ENCODE results near the gene NLRC5. TPM values are rescaled to one million over a fixed set of nuclear protein-coding genes. Genes with fewer than 3 reads are reported as not detected.
"Not testable (repeated sequence)": the region's sequence is repeated elsewhere in the genome, so short reads cannot be mapped to it uniquely, and the experiment has no call there.

NLRC5 gene
- total RNA-seq, 1 donor from 2014 or later: 14.2 TPM

GRCh38 chr16:57102888-57103851 is 113.8 kb downstream of the NLRC5 start:
- DNase-seq: no peak

- DNase-seq: no peak
Measured at GRCh38 chr16:57104706-57105105, 115.3 kb downstream of the NLRC5 start.

GRCh38 chr16:57105184-57105583 is 115.8 kb downstream of the NLRC5 start:
- DNase-seq: no peak

DNA sequence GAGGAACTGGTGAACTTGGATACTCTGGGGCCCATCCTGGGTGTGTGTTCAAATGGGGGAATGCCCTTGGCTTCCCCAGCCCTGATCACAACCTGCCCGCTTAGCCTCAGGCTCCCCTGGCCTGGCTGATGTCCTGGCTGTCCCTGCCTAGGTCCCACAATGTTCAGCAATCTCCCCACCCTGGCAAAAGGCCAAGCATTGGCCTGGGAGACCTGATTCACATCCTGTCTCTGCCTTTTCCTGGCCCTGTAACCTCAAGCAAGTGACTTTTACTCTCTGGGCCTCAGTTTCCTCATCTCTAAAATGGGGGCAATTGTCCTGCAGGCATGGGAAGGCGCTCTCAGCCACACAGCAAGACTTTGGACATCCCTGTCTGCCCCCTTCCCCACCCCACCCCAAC is 117.4 kb downstream of the NLRC5 start:
- no peak for DNase-seq

GRCh38 chr16:57107321-57107922 is 118.1 kb downstream of the NLRC5 start:
- no peak for DNase-seq

DNA sequence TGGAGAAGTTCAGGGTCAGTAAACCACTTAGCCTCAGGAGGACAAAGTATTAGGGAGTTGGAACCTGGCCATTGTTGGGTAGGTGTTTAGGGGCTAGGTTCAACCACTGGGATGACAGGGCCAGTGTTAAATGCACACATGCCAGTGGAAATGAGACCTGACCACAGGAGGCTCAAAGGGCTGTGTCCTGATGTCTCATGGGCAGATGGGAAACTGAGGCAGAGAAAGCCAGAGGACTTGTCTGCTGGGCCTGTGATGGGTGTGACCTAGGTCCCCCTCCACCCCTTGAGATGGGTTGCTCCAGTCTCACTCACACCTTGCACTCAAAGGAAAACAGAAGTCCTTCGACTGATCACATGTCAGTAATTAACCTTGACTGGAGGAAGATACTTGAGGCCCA is 119.1 kb downstream of the NLRC5 start:
- no peak for DNase-seq

DNA sequence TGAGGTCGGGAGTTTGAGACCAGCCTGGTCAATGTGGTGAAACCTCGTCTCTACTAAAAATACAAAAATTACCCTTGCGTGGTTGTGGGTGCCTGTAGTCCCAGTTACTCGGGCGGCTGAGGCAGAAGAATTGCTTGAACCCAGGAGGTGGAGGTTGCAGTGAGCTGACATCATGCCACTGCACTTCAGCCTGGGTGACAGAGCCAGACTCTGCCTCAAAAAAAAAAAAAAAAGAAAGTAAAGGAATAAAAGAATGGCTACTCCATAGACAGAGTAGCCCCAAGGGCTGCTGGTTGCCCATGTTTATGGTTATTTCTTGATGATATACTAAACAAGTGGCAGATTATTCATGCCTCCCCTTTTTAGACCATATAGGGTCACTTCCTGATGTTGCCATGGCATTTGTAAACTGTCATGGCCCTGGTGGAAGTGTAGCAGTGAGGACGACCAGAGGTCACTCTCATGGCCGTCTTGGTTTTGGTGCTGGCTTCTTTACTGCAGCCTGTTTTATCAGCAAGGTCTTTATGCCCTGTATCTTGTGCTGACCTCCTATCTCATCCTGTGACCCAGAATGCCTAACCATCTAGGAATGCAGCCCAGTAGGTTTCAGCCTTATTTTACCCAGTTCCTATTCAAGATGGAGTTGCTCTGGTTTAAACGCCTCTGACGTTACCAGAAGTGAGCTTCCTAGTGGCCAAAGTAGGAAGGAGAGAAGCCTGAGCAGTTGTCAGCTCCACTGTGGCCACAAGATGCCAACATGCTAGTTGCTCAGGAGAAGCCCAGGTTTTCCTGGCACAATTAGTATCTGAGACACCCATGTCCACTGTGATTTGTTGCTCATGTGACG is 120.1 kb downstream of the NLRC5 start:
- not testable (repeated sequence) for DNase-seq

GRCh38 chr16:57110937-57111336 is 121.6 kb downstream of the NLRC5 start:
- DNase-seq: no peak

GRCh38 chr16:57111420-57111819 is 122.1 kb downstream of the NLRC5 start:
- DNase-seq: no peak

DNA sequence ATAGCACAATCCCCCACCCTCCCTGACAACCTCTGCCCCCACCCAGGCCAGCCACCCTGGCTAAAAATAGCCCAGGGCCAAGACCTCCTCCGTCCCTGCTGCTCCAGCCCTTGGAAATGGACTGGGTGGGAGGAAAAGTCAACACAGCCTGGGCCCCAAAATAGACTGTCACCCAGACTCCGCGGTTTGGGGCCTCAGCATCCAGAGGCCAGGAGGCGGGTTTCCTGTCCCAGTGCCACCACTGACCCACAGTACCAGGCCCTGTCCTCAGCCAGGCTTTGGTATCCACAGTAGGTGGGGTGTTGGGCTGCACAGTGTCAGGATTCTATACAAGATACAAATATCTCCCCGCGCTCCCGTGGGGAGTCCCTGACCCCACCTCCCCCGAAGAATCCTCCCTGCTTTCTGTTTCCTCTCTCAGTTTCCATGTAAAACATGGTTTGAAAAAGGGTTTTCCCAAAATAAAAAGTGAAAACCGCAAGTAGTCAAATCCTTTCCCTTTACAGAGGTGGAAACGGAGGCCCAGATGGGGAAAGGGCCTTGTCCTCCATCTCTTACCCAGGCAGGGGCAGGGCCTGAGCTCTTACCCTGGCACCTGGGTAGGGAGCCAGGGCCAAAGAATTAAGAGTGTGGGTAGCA is 123.2 kb downstream of the NLRC5 start:
- DNase-seq: no peak

- no peak for DNase-seq
Measured at GRCh38 chr16:57113042-57113453, 123.7 kb downstream of the NLRC5 start.

GRCh38 chr16:57113664-57114063 is 124.3 kb downstream of the NLRC5 start:
- DNase-seq: no peak

DNA sequence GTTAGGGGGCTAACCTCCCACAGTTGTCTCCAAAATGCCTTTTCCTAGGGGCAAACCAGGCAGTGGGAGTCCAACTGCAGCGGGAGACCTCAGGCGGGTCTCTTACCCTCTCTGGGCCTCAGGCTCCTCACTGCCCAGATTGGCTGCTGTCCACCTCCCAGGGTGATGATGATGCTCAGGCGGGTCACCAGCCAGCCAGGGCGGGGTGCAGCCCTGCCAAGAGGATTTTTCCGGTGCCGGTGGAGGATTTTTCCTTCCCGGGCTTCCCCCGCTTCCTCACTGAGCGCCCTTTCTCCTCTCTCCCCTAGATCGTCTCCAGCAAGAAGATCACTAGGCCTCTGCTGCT is 125.8 kb downstream of the NLRC5 start:
- DNase-seq: no peak

- DNase-seq: peak; percentile 78
Measured at GRCh38 chr16:57115514-57116182, 126.3 kb downstream of the NLRC5 start.

DNA sequence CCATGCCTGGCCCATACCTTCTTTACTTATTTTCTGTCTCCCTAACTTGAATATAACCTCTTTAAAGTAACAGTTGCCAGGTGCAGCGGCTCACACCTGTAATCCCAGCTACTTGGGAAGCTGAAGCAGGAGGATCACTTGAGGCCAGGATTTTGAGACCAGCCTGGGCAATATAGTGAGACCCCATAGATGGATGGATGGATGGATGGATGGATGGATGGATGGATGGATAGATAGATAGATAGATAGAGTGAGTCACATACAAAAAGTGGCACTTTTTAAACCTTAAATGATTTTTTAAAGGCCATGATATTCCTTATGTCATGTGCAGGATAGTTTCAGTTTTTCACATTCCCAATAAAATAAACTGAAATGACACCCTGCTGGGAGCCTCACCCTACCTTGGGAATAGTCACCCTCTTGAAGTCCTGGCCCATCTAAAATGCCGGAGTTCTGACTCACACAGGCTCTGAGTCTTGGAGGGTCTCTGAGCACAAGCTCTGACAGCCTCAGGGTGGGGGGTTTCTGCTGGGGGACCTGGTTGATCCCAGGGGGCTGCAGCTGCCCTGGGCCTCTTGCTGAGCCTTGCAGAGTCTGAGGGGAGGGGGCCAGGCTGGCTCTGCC is 129.2 kb downstream of the NLRC5 start:
- DNase-seq: no peak

DNA sequence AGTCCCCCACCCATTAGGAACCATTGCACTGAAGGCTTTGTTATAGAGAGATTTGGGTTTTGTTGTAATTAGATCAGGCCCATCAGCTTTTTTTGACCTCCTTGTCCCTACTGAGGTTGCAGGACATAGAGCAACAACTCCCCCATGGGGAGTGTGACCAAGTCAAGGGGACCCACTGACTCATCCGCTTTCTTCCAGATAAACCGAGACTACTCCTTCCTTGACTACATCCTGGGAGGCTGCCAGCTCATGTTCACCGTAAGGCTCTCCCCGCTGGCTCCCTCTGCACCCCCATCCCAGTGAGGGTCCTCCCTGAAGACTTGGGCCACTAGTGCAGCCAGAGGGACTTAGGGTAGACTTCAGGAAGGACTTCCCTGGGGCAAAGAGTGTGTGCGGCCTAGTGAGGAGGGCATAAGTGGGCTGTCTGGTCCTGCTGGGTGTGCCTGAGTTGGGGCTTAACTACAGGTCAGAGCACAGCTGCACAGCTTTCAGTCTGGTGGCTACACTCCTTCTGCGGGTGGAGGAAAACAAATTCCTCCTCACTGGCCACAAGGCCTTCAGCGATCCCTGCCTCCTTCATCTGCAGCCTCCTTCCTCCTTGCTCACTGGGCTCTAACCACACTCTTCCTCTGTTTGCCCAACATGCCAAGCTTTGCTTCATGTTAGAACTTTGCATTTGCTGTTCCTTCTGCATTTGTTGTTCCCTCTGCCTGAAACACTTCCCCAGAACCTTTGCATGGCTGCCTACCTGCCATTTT is 134.0 kb downstream of the NLRC5 start:
- DNase-seq: no peak

DNA sequence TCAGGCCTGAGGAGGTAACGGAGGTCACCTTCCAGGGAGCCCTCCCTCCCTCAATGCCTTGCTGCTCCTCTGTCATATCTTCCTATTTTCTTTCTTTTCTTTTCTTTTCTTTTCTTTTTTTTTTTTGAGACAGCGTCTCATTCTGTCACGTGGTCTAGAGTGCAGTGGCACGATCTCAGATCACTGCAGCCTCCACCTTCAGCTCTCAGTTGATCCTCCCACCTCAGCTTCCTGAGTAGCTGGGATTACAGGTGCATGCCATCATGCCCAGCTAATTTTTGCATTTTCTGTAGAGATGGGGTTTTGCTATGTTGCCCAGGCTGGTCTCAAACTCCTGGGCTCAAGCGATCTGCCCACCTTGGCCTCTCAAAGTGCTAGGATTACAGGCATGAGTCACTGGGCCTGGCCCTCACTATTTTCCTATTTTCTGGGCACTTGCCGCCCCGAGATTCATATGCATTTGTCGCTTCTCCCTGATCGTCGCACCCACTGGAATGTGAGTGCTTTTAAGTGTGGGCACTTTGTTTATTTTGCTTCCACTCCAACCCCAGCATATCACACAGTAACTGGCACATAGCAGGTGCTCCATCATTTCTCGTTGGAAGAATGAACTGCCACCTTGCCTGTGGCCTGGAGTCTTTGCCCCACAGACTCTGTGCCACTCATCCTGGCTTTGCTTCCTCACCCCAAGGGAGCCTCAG is 134.8 kb downstream of the NLRC5 start:
- no peak for DNase-seq

- DNase-seq: no peak
Measured at GRCh38 chr16:57125376-57125775, 136.0 kb downstream of the NLRC5 start.

- no peak for DNase-seq
Measured at GRCh38 chr16:57125969-57126368, 136.6 kb downstream of the NLRC5 start.

DNA sequence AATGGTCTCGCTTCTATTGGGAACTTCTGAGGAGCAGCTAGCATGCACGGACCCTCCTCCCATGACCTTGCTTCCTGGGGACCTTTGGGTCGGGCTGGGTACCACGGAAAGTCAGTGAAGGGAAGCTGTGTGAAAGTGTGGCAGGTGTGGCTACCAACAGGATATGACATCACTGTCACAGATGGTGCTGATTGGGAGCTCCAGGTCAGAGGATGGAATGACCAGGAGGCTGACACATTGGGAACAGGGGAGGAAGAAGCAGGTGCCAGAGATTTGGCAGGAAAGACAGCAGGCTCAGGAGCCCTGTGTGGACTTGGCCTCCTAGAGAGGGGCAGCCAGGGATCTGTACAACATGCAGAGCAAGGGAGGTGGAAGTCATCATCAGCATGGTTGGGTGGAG is 137.1 kb downstream of the NLRC5 start:
- DNase-seq: no peak
